Vagina (tissue), 2 donors: ENCODE measurements around the gene TGIF2. TPM values are rescaled to one million over a fixed set of nuclear protein-coding genes. Genes with fewer than 3 reads are reported as not detected.

Source experiments
- DNase-seq, 2 donors: peaks; one replicate each; pipeline ENCODE4 v3.0.0-alpha.2; 2017; ENCODE audit errors: extremely low spot score in 2 of 2
- H3K27ac ChIP-seq: fragments of 200-600 bp; sonication (generic); one replicate; pipeline ENCODE4 v1.5.1; 2019
- H3K27me3 ChIP-seq: fragments of 200-600 bp; sonication (generic); one replicate; pipeline ENCODE4 v1.5.1; 2019
- H3K36me3 ChIP-seq, 2 donors: fragments of 200-600 bp; sonication (generic); one replicate each; pipeline ENCODE4 v1.5.1; 2017 to 2019
- H3K4me1 ChIP-seq: fragments of 200-600 bp; sonication (generic); one replicate; pipeline ENCODE4 v1.5.1; 2019
- H3K4me3 ChIP-seq, 2 donors: fragments of 200-600 bp; sonication (generic); 1 replicate in 1 of 2; 2 replicates in 1 of 2; pipeline ENCODE4 v1.5.1; 2016 to 2019
- H3K9me3 ChIP-seq: fragments of 200-600 bp; sonication (generic); one replicate; pipeline ENCODE4 v1.5.1; 2019
- POLR2A ChIP-seq, 2 donors: fragments of 450-650 bp; IDR thresholded peaks; one replicate each; pipeline ENCODE4 v1.6.1; 2017; ENCODE audit warnings: antibody characterized with exemption in 2 of 2, mild to moderate bottlenecking in 2 of 2, moderate library complexity in 2 of 2
- POLR2AphosphoS5 ChIP-seq, 2 donors: sonication (generic); formaldehyde crosslinking; IDR thresholded peaks; one replicate each; pipeline ENCODE4 v1.9.0; 2017; ENCODE audit warnings: antibody characterized with exemption in 2 of 2, mild to moderate bottlenecking in 2 of 2, low read depth in 1 of 2; ENCODE audit not compliant: insufficient read depth in 1 of 2
- intact Hi-C: fragments of 100-400 bp; cut with DNase I; formaldehyde crosslinking; loops from one replicate; pipeline ENCODE4 v1.15.1; 2023
- total RNA-seq: library from RNA; depleted of rRNA; stranded (reverse); fragments of >200 nt; gene quantifications from one replicate; pipeline ENCODE4 v1.2.3, GENCODE V29; 2016
- TF ChIP-seq, protein P1 (sequence below), 3 experiments: fragments of 450-650 bp in 2 of 3; fragments of 200-600 bp in 1 of 3; sonication (generic) in 1 of 3; IDR thresholded peaks; one replicate each; pipeline ENCODE4 v1.5.1; 2017 to 2019; ENCODE audit warnings: antibody characterized with exemption in 3 of 3, mild to moderate bottlenecking in 2 of 3, moderate library complexity in 2 of 3

The TGIF2 gene
- total RNA-seq, 1 donor from 2014 or later: 9.3 TPM

- Histone ChIP-seq H3K27me3 (no peaks in the 10 kb centered on the region), H3K4me3 (no peak overlapping the region), H3K36me3 (no peaks in the 10 kb centered on the region), H3K4me1 (peaks cover 12% of the 10 kb centered on the region), H3K27ac (no peak overlapping the region), H3K9me3 (no peaks in the 10 kb centered on the region)
- intact Hi-C loops: no loop called here
- DNase-seq: no peak
- TF ChIP-seq POLR2AphosphoS5 (IDR thresholded peaks at IDR 0.05; ENCODE audit: insufficient read depth in 1 of 2, low read depth in 1 of 2) (no peak), POLR2A (IDR thresholded peaks at IDR 0.05) (no peak)
- TF ChIP-seq, protein P1, sequence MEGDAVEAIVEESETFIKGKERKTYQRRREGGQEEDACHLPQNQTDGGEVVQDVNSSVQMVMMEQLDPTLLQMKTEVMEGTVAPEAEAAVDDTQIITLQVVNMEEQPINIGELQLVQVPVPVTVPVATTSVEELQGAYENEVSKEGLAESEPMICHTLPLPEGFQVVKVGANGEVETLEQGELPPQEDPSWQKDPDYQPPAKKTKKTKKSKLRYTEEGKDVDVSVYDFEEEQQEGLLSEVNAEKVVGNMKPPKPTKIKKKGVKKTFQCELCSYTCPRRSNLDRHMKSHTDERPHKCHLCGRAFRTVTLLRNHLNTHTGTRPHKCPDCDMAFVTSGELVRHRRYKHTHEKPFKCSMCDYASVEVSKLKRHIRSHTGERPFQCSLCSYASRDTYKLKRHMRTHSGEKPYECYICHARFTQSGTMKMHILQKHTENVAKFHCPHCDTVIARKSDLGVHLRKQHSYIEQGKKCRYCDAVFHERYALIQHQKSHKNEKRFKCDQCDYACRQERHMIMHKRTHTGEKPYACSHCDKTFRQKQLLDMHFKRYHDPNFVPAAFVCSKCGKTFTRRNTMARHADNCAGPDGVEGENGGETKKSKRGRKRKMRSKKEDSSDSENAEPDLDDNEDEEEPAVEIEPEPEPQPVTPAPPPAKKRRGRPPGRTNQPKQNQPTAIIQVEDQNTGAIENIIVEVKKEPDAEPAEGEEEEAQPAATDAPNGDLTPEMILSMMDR (IDR thresholded peaks at IDR 0.05): no peak
Measured at GRCh38 chr20:36601540-36601939, 28.1 kb downstream of the TGIF2 start.

DNA sequence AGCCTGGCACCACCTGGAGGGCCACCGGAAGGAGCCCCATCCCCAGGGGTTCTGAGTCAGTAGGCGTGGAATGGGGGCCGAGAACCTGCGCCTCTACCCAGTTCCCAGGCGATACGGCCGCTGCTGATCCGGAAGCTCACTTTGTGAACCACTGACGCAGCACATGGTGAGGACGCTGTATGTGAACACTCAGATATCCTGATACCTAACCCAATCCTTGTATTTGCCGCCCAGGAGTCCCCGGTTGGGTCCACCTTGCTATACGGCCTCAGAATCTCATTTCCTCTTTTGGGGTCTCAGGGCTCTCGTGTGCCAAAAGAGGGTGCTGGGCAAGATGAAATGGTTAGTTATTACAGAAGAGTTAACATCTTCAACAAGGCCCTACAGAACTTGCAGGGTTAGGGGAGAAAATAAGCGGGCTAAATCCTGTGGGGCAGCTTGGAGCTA, 31.6 kb downstream of the TGIF2 start:
- intact Hi-C loops: no loop called here
- Histone ChIP-seq H3K27me3 (no peaks in the 10 kb centered on the region), H3K36me3 (peaks cover 0 to 15% of the 10 kb centered on the region in 2 donors), H3K9me3 (no peaks in the 10 kb centered on the region), H3K4me1 (peaks cover 22% of the 10 kb centered on the region), H3K4me3 (peak overlapping the region; percentile 74 to 94), H3K27ac (peak overlapping the region; percentile 76)
- TF ChIP-seq POLR2A (IDR thresholded peaks at IDR 0.05) (no peak), POLR2AphosphoS5 (IDR thresholded peaks at IDR 0.05; ENCODE audit: insufficient read depth in 1 of 2, low read depth in 1 of 2) (no peak)
- TF ChIP-seq, protein P1 (IDR thresholded peaks at IDR 0.05): no peak
- peak in 1 of 2 donors; percentile 90 for DNase-seq

- TF ChIP-seq POLR2AphosphoS5 (IDR thresholded peaks at IDR 0.05; ENCODE audit: insufficient read depth in 1 of 2, low read depth in 1 of 2) (peak; percentile 91 to 100), POLR2A (IDR thresholded peaks at IDR 0.05) (peak in 1 of 2 donors; percentile 55)
- TF ChIP-seq, protein P1 (IDR thresholded peaks at IDR 0.05): peak; percentile 90 to 95 (median 92)
- DNase-seq: peak; percentile 99
- H3K36me3 ChIP-seq: peaks cover 0 to 21% of the 10 kb centered on the region in 2 donors
- H3K27me3 ChIP-seq: no peaks in the 10 kb centered on the region
- H3K27ac ChIP-seq: peak within 1 kb of the TSS; percentile 76
- intact Hi-C loops: no loop called here
- no peaks in the 10 kb centered on the region for H3K9me3 ChIP-seq
- peaks cover 22% of the 10 kb centered on the region for H3K4me1 ChIP-seq
- H3K4me3 ChIP-seq: peak within 1 kb of the TSS; percentile 74 to 94
Measured at GRCh38 chr20:36605399-36606157, 32.2 kb downstream of the TGIF2 start, which contains the start of gene RAB5IF. RAB5IF (plus strand) TSS chr20:36605779; CDS start chr20:36605952, 173 bp downstream.

DNA sequence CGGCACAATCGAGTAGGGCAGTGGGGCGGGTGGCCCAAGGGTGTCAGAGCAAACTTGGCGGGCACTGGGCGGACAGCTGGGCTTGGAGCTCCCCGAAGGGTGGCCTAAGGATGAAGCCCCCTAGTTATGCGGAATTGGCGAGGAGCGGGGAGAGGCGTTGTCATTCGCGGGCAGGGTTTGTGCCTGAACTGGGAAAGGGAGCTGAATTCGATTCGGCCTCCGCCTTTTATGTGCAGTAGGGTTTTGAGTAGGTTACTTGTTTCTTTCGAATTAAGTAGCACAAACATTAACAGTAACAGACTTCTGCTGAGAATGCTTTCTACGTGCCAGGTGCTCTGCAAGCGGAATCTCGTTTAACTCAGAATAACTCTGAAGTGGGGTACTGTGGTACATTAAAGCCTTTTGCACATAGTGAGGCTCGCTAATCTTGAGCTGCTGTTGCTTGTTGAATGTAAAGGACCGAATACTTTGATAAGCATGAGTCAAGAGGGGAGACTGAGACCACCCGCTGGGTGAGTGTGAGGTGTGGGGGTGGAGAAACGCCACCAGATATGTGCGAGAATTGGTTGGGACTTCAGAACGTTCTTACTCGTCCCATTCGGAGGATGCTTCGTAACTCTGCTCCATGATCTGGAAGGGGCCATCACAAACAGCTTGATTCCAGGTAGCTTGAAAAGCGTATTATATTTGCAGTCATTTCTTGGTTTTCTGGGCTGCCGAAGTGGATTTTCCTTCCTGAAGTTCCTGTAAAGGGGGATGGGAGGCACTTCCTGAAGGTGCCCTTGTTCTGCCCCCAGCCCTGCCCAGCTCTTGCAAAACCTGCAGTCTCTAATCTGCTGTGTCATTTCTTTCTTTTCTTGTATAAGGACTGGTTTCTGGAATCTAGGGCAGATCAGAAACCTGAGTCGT, 33.0 kb downstream of the TGIF2 start:
- DNase-seq: no peak
- Histone ChIP-seq H3K4me3 (peak overlapping the region; percentile 74 to 94), H3K4me1 (peaks cover 22% of the 10 kb centered on the region), H3K9me3 (no peaks in the 10 kb centered on the region), H3K36me3 (peaks cover 0 to 29% of the 10 kb centered on the region in 2 donors), H3K27me3 (no peaks in the 10 kb centered on the region), H3K27ac (peak overlapping the region; percentile 68)
- intact Hi-C loops: no loop called here
- no peak for TF ChIP-seq POLR2AphosphoS5 (IDR thresholded peaks at IDR 0.05; ENCODE audit: insufficient read depth in 1 of 2, low read depth in 1 of 2)
